Inflammatory macrophage treated with lipopolysaccharide for 4 hours (primary cell): ENCODE data around the gene HCN2.

Experiments
- DNase-seq: peaks from one replicate; pipeline ENCODE4 v3.0.0-alpha.2; 2020

Gene HCN2

DNA sequence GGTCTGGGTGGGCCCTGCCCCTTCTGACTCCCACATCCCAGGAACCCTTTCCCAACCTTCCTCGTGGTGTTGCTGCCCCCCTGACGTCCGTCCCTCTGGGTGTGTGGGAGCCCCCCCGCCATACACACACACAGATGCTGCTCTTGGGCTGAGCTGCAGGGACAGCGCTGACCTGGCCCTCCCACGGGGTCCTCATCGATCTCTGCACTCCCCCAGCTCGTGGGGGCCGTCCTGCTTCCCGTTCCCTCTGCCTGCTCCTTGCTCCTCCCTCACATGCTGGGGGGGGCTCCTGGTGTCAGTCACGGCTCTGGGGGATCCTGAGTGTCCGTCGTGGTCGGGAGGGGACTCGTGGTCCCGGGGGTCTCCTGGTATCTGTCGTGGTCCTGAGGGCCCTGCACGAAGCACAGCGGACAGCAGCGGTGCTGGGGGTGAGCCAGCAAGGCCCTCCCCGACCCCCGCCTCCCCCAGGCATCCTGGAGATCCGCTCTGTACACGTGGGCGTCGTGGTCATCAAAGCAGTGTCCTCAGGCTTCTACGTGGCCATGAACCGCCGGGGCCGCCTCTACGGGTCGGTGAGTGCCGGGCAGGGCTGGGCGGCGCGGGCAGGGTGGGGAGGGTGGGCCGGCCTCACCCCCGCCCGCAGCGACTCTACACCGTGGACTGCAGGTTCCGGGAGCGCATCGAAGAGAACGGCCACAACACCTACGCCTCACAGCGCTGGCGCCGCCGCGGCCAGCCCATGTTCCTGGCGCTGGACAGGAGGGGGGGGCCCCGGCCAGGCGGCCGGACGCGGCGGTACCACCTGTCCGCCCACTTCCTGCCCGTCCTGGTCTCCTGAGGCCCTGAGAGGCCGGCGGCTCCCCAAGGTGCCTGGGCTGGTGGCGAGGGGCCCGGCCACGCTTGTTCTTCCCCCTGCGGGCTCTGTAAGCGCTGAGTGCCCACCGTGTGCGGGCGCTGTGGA is 53.4 kb downstream of the HCN2 start:
- no peak for DNase-seq

DNA sequence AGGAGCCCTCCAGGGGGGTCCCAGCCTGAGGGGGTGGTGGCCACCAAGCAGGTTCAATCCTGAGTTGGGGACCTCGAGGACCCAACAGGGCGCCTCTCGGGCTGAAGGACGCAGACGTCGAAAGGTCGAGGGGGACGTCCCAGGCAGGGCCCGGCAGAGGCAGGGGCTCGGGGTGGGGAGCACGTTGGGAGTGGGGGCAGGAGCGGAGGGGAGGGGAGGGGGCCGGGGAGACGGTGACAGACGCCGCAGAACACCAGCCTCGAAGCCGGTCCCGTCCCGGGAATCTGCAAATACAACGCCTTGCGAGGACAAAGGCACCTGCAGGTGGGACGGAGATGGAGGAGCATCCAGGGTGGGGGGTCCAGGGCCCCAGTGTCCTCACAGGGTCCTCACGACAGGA is 54.1 kb downstream of the HCN2 start:
- DNase-seq, result no peak

DNA sequence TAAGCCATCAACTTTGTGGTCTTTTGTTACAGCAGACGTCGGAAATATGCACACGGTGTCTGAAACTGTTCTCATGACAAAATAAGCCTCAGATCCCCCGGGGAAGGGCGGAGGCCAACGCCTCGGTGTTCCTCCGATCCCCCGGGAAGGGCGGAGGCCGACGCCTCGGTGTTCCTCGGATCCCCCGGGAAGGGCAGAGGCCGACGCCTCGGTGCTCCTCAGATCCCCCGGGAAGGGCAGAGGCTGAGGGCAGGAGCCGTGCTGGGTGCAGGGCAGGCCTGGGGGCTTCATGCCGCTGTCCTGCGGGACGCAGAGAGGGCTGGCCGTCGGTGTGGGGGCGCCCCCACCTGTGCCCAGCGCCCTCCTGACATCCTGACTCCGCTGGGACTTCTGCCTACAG is 54.7 kb downstream of the HCN2 start:
- DNase-seq, result no peak

DNA sequence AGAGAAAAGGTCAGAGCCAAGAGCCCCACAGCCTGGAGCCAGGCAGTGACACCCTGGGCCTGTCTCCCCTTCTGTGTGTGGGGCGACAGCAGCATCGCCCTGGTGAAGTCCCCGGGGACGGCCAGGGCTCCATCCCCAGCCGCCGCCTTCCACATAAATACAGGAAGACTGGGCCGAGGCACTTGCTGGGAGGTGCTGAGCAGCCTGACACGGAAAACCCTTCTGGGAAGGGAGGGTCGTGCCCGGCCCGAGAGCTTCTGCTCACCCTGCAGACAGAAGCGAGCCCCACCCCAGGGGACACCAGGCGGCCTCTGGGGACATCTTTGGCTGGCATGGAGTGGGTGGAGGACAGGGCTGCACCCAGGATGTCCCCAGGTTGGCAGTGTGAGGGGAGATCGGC is 55.1 kb downstream of the HCN2 start:
- no peak for DNase-seq

DNA sequence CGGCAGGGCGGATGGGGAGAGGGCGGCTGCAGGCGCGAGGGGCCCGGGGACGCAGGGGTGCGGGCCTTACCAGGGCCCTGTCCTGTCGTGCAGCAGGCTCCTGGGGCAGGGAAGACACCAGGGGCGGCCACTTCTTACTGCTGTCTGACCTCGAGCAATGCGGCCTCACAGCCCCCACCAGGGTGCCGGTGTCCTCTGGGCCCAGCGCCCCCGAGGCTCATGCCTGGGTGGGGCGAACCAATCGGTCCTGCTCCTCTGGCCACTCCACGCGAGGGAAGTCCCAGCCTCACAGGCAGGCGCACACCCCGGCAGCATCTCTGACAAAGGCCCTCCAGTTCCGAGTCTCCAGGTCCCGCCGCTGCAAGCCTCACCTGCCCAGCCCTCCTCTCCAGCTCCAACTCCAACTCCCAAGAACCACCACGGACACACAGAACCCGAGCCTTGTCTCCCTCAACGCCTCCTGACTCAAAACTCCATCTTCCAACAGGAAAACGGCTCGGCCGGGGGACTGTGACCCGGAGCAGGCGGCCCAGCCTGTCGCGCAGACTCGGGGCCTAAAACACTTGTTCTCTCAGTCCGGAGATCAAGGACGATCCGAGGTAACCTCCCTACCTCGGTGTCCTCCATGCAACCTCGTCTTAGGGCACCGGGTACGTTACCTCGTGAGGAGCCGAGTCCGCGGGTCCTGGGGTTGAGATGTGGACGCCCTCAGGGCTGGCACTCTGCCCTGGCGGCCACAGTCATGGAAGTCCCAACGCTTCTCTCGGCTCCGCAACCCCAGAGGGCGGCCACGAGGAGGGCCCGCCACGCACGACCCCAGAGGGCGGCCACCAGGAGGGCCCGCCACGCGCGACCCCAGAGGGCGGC is 56.5 kb downstream of the HCN2 start:
- no peak for DNase-seq

DNA sequence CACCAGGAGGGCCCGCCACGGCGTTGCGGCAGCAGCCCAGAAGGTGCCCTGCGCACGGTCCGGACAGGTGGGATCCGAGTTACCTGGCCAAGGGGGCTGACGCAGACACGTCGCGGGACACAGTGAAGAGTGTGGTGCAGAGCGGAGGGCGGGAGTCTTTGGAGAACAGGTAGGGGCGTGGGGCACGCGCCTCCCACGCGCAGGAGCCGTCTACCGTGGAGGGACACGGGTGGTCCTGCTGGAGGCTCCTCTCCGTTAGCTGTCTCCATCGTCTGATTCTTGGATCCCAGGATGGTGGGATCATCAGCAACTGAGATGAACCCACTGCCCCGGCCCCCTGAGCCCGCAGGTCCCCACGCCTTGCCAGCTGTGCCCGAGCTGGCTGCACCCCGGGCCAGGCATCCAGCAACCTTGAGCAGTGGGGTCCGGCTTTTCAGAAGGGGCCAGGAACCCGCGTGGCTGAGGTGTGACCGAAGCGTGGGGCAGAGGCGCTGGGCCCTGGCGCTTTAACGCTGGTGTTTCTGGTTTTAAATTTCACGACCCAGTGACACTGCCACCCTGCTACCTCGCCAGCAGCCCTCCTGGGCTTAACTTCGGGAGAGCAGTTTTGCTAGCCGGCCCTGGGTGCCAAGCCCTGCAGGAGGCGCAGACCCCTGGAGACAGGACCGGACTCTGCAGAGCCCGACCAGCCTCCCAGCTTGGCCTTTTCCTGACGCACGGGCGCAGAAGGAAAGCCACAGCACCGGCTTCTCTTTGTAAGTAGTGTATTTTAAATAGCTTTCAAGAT is 57.3 kb downstream of the HCN2 start:
- no peak for DNase-seq

DNA sequence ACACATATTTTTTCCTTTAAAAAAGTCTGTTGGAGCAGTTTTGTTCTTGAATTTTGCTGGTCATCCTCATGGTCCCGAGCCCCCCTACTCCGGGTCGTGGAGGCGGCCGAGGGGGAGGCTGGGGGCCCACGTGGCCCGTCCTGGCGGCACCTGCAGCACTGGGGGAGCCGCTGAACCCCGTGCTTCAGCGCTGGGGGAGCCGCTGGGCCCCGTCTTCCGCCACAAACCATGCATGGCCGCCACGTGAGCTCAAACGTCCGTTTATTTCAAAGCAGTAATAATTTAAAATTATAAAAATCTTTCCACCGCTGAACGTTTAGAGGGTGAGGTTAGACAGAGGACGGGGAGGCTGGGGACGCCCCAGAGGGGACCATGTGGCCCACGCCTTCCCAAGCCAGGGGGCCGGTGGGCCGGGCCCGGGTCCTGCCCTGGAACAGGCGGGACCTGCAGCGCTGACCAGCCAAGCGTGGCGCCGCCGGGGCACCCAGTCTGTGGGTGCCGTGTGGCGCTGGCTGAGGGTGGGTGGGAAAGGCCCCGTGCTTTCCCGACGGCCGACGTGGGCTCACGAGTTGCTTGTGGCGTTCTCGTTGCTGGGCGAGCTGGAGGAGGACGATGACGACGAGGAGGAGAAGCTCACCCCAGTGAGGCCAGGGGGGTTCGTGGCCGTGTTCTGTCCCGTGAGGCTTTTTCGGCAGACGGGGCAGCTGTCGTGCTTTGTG is 58.0 kb downstream of the HCN2 start:
- DNase-seq, result no peak

DNA sequence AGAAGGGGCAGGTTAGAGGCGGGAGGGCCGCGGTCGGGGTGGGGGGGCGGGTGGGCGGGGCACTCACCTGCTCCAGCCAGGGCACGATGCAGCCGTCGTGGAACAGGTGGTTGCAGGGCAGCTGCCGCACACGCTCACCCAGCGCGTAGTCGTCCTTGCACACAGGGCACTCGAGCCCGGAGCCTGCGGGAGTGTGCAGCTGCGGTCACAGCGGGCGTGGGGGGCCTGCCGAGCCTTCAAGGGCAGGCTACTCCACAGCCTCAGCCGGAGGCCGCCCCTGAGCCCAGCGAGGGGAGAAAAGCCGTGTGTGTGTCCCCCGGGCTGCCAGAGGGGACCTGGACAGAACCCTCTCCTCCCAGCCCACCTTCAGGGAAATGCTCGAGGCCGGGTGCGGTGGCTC is 58.6 kb downstream of the HCN2 start:
- DNase-seq, result no peak

DNA sequence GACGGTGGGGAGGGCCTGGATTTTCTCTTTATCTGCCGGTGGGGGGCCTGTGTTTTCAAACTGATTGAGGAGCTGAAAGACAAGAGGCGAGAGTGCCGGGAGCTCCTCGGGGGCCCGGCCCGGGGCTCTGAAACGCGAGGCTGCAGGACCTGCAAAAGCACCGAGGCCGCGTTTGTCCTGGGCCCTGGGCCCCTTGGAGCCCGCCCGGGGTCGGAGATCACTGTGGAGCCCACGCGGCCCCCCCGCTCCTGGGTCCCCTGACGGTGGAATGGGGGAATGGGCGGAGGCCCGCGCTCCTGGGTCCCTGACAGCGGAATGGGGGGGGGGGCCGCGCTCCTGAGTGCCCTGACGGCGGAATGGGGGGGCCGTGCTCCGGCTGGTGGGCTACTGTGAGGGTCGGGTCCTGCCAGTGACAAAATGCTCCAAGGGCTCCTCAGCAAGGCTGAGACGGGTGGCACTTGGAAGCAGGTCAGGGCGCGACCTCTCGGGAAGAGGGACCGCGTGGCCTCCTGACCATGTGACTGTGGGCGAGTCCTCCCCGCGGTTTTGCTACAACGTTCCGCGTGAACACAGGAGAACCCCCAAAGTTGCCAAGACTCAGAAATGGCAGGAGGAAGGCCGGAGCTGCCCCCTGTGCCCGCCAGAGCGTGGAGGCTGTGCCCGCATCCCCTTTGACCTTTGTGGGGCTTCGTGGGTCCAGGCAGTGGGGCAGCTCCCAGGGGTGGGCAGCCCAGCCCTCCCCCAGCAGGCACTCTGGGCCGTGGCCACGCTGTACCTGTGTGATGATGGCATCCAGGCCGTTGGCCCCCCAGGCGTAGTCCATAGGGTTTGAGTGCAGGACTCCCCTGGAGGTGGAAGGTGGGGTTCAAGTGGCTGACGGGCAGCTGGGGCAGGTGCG is 59.5 kb downstream of the HCN2 start:
- no peak for DNase-seq

DNA sequence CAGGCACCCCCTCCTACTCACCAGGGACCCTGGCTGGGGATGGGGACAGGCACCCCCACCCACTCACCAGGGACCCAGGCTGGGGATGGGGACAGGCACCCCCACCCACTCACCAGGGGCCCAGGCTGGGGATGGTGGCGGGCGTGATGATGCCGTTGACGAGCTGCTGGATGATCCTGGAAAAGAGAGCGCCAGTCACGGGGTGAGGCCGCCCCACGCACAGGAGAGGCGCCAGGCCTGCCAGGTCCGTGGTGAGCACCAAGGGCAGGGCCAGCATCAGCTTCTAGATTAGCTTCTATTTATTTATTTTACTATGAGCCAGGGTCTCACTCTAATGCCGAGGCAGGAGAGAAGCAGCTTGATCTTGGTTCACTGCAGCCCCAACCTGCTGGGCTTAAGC is 60.4 kb downstream of the HCN2 start:
- no peak for DNase-seq

DNA sequence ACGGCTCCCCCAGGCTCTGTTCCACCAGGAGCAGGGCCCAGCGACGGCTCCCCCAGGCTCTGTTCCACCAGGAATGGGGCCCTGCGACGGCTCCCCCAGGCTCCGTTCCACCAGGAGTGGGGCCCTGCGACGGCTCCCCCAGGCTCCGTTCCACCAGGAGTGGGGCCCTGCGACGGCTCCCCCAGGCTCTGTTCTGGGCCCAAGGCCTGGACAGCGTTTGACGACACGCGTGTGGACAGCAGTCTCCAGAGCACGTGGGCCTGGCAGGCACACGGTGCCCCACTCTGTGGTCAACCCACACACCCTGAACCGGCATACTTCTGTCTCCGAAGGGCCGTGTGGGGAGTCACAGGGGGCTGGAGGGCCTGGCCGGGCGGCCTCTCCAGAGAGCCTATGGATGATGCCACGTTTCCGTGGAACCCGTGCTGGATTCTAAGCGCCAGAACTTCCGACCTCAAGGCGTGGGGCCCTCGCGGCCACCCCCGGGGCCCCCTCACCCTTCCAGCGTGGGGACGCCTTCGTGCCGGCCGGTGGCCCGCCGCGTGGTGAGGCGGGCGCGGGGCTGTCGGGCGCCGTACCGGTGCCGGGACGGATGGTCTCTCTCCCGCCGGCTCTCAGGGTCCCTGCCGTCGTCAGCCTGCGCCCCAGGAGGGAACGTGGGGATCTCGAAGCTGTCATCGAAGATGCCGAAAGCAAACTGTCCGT is 61.6 kb downstream of the HCN2 start:
- no peak for DNase-seq

DNA sequence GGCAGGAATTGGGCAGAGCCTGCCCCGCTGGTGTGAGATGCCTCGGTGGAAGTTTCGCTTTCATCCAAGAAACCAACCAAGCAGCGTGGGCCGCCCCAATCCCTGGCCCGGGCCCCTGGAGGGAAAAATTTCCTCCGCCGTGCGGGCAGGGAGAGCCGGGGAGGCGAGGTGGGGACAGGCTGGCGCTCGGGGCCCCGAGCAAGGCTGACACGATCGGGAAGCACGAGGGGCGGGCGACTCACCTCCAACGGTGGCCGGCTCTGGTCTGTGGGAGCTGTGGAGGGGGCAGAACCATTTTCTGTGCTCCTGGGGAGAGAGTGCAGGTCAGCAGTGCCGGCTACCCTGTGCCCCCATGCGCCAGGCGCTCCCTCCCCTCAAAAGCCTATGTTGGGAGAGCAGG is 62.3 kb downstream of the HCN2 start:
- no peak for DNase-seq

DNA sequence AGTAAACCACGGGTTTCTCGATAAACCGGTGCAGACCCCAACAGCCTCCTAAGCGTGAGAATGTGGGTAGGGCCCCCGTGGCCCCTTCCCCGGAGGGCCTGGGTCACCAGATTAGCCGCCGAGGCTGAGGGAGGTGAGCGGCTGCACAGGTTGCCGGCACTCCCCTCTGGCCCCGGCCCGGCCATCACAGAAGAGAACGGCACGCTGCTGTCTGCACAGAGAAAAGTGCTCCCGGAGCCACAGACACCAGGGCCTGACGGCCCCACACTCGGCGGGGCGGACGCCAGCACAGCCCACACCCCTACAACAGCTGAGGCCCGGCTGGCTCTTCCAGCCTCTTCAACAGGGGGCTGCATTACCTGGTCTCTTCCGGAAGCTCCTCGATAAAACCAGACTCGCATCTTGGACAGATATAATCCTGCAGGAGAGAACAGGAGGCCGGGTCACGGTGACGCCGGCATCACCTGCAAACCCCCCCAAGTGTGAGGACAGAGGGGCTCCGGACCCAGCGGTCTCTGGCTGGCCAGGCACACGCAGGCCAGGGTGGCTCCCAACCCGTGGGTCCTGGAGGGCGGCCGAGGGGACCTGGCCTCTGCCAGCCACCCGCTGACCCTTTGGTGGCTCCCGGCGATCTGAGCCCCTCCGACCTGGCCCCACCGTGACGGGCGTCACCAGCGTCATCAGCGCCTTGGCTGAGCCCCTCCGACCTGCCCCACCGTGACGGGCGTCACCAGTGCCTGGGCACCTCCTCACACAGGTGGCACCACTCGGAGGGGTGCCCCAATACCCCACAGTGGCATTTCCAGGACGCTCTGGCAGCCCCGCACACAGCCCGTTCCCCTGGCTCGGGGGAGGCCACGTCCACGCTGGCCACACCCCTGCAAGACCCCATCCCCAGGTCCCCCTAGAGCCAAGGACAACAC is 63.0 kb downstream of the HCN2 start:
- no peak for DNase-seq

DNA sequence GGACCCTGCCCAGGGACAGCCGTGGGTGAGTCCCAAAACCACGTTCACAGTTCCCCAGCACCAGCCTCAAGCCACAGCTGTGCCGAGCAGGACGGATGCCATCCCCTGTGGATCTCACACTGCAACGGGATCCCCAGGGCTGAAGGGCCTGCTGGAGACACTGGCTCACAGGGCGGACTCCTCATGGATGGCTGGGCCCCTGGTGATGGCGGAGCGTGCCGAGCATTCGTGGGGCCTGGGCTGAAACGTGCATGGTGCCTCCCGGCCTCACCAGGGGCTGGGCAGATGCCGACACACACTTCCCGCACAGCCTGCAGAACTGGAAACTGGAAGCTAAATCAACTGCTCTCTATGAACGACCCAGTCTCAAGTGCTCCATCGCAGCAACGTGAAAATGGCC is 63.7 kb downstream of the HCN2 start:
- DNase-seq, result no peak

DNA sequence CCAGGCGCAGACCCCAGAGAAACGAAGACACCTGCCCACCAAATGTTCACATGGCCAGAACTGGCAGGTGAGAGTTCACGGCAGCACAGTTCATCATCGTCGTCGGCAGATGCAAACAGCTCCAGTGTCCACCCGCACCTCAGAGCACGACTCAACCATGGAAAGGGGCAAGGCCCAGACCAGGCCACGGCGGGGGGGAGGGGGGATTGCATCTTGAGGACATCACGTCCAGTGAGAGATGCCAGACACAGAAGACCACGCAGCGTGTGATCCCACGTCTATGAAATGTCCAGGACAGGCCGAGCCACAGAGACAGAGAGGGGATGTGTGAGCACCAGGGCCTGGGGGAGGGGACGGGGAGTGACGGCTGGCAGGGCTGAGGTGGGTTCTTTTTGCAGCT is 66.0 kb downstream of the HCN2 start:
- DNase-seq, result no peak

DNA sequence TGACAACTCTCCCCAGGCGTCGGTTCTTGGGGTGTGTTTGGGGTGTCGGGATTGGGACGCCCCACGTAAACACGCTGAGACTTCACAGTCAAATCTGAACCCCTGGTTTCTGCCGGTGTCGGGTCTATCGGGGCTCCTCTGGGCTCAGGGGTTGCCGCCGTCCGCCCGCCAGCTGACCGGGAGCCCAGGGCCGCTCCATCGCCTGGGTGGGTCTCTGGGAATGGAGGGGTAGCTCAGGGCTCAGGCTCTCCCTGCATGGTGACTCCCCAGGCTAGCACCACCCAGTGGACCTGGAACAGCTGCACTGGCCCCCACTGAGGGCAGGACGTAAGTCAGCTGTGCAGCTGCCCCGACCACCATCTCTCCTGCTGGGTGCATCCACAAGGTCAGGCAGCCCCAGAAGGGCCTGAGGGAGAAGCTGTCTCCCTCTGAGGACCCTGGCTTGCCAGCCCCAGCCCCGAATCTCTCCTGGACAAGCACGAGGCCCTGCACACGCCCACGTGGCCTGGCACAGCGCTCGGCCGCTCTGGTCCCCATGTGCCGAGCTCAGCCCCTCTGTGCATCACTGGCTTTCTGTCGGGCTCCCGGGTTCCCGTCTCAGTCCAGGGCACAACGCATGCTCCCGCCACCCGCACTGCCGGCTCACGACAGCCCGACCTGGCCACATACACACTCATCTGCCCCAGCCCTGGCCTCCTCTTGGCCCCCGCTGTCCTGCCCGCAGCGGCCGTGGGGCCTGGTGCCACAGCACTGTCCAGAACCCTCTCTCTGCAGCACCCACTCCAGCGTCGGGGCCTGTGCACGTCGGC is 67.3 kb downstream of the HCN2 start:
- no peak for DNase-seq

DNA sequence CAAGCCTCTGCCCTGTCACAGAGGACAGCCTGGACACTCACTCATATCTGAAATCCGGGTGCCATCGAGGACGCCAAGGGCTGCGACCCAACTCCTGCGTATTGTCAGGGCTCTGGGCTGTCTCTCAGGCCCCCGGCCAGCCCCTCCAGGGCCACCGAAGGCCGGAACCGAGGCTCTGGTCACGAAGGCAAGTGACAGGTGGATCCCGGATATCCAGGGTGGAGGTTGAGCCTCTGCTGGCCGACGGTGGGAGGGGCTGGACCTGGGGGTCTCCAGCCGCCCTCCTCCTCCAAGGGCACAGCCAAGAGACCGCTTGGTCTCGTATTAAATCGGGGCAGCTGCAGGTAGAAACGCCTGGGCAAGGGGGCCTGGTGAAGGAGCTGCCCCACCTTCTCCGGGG is 67.9 kb downstream of the HCN2 start:
- DNase-seq, result no peak

DNA sequence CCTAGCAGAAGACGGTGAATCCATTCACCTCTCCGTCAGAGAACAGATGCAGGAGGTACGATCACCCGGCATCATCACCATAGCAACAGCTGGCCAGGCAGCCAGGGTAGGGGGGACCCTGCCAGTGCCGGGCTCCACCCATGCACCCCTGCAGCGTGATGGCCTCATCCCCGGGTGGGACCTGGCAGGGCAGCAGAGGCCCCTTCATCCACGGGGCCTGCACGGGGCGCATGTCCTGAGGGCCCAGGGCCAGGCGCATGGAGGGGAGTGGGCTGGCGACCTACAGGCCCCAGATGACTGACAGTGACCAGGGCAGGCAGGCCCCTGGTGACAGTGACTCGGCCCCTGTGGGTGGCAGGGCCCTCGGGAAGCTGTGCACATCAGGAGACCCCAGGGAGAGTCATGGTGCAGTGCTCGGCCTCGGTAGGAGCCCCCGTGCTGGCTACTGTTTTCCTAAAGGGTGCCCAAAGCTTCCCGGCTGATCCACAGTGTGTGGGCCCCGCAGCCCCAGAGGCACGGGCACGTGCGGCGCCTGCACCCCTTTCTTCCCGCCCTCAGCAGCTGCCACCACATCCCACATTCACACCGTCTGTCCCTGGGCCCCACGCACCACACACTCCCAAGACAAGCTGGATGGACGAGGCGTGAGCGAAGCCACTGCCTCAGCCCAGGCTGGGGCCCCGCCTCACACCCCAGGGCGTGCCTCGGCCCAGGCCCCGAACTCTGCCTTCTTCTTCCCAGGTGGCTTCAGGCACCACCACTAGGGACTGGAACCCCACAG is 68.6 kb downstream of the HCN2 start:
- no peak for DNase-seq
